HG03469 (cell line): Measurements from ENCODE around the gene UBE2G2.

ENCODE experiments used
- ATAC-seq: cut with Tn5 transposase; IDR thresholded peaks from one replicate; pipeline ENCODE4 v1.9.1; 2021; ENCODE audit warnings: mild to moderate bottlenecking, moderate library complexity, moderate number of reproducible peaks; ENCODE audit not compliant: unreplicated experiment

UBE2G2 gene

DNA sequence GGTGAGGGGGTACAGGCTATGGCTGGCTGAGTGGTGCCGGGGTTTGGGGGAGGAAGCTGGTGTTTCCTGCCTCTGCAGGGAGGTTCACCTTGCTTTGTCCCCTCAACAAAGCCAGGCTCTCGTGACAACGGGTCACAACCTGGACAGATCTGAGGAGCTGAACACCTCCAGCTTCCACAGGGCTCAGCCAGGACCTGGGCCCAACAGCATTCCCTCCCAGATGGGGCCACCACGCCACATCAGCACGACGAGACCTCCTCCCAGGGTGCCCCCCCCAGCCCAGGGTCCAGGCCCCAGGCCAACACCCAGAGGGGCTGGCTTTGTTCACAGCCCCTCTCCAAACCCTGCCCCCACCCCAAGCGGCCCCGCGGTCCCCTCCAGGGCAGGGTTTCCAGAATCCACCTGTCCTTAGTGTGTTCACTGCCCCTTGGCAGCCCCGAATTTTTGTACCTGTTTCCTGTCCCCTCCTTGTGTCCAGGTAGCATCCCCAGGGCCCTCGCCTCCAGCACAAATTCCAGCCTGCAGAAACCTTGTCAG is 34.7 kb downstream of the UBE2G2 start:
- no peak for ATAC-seq

DNA sequence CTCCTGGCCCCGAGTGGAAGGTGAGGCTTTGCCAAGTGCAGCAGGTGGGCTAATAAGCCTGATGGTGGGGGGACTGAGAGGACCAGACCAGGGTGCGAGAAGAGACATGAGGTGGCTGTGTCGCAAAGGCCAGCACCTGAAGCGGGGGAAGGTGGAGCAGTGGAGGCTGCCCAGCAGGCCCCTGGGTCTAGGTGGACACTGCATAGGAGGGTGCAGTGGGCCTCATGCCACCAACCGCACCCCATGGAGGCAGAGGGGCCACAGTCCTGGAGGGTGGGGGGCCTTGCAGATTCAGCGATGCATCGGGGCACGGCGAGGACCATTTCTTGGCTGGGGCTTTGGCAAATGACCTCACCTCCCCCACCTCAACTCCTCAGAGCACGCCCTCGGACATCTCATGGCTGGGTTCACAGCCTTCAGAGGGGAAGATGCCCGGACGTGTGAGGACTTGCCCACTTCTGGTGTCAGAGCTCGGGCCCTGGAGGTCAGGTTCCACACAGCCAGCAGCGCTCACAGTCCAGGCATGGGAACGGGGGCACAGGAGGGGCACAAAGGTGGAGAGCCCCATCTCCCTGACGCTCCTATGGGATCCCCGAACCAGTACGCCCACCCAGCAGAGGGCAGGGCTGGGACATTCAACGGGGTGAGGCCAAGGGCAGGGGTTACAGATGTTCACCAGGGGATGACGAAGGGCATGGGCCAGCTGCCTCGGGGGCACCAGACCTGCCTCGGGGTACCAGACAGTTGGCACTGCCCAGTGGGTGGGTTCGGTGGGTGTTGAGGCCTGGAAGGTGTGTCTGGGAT is 35.4 kb downstream of the UBE2G2 start:
- no peak for ATAC-seq

DNA sequence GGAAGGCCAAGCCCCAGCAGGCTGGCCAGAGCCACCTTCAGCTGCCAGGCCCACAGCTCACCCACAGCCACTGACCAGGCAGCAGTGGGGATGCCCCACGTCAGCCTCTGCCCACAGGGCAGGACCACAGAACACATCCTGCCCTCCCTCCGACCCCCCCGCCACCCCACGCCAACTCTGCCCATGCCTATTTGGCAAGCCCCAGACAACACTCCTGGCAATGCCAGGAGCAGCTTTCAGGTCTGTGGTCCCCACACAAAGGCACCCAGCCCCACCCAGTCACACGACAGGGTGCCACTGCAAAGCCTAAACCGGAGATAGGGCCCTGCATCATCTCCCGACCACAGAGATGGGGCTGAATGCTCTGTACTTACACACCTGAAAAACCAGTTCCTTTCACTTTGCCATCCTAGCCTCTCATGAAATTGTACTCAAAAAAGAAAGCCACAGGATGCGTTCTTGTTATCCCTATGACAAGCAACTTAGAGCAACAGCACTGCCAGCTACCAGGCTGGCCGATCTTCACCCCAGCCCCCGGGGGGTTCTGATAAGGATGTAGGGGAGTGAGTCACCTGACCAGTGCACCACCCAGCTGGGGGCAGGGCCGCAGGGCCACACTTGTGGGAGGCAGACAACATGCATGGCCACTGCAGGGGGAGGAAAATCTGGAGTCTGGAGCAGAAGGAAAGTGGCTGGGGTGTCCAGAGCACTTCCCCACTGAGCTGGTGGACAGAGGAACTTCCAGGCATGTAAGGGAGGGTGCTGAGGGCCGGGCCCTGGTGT is 36.2 kb downstream of the UBE2G2 start:
- no peak for ATAC-seq

DNA sequence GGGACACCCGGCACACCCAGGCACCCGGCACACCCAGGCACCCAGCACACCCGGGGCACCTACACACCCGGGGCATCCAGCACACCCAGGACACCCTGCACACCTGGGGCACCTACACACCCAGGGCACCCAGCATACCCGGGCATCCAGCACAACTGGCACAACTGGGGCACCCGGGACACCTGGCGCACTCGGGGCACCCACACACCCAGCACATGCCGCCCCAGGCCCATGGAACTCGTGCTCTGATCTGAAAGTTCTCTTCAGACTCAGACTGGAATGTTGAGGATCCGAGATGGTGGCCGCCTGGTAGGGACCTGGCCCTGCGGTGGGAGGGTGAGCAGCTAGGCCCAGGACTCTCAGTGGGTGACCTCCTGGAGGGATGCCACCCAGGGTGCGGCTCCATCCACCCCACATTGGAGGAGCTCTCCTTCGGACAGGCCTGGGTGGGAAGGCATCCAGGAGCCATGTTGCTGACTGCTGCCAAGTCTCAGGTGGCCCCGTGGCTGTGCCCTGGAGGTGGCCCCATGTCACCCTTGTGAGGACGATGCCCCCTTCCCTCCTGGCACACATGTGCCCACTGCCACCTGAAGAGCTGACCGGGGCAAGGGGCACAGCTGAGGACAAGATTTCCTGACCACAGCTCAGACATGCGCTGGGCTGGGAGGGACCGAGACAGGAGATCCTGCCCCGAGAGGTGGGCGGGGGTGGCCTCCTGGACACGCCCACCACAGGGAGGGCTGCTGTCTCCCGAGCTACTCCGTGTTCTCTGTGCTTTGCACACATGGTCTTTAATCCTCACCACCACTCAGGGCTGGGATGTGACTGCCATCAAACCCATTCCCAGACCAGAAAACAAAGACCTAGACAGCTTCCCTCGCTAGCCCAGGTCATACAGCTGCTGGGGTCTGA is 37.0 kb downstream of the UBE2G2 start:
- no peak for ATAC-seq

DNA sequence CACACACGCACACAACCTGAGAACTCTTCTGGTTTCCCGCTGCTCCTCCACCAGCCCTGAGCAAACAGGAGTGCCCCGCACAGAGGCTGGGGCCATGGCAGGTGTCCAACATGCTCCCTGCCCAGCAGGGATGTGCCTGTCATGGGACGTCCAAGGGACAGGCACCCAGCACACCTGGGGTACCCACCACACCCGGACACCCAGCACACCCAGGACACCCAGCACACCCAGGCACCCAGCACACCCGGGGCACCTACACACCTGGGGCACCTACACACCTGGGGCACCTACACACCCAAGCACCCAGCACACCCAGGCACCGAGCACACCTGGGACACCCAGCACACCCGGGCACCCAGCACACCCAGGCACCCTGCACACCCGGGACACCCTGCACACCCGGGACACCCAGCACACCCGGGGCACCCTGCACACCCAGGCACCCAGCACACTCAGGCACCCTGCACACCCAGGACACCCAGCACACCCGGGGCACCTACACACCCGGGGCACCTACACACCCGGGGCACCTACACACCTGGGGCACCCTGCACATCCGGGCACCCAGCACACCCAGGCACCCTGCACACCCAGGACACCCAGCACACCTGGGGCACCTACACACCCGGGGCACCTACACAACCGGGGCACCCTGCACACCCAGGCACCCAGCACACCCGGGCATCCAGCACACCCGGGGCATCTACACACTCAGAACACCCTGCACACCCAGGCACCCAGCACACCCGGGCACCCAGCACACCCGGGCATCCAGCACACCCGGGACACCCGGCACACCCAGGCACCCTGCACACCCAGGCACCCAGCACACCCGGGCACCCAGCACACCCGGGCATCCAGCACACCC is 37.9 kb downstream of the UBE2G2 start:
- no peak for ATAC-seq

DNA sequence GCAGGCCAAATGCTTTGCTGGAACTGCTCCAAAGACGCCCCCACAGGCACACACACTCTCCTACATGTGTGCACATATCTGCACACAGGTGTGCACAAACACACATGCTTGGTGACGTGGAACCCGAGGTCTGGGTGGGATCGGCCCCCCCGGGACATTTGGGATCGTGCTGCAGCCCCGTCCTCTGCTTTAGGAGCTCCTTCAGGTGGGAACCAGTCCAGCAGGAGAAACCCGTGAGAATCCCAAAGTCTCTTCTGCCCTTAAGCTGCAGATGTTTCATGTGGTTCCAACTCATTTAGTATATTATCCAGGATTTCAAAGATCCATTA is 38.6 kb downstream of the UBE2G2 start:
- ATAC-seq: no peak

DNA sequence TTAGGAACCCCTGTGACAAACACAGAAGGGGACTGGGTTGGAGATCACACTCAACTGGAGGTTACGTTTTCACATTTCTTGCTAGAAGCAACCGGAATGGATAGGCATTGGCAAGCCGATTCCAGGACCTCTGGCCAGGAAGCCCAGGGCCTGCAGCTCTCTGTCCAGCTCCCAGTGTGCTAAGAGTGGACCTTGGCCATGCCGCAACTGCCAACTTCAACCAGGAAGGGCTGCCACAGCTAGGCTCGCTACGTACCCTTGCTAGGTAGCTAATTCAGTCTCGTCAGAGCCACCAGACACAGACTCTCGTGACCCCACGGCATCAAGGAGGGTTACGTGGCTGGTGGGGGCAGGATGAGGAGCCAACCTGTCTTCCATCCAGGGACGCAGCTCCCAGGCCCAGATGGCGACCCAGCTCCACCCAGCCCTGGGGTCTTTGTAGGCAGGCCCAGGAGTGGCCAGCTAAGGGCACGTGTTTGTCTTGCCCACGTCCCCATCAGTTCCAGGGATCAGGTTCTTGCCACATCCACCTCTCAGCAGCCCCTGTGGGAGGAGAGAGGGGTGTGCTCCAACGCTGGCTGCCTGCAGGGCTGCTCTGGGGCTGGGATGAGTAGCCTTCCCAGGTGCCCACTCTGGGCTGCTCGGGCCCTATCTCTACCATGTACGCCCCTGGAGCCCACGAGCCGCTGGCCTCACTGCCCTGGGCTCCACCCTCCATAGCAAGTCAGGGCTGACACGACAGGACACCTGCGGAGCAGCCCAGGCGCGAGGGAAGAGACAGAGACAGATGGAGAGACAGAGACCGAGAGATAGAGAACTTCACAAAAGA is 39.2 kb downstream of the UBE2G2 start:
- ATAC-seq: no peak

DNA sequence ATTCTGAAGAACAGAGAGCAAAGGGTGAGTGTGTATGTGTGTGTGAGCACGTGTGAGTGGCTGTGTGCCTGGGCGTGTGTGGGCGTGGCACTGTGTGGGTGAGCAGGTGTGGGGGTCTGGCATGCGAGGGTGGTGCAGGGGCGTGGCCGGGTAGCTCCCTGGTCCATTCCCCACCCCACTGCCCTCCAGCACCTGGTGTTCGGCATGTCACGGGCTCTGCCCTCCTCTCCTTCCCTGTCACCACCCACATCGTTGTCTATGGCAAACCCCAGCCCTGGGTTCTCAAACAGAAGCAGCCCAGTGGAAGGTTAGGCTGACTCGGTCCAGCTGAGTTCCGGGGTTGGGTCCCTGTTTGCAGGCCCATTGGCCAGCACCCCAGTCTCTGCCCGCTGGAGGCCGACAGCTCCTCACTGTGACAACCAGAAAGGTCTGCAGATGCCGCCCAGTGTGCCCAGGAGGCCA is 39.8 kb downstream of the UBE2G2 start:
- no peak for ATAC-seq

DNA sequence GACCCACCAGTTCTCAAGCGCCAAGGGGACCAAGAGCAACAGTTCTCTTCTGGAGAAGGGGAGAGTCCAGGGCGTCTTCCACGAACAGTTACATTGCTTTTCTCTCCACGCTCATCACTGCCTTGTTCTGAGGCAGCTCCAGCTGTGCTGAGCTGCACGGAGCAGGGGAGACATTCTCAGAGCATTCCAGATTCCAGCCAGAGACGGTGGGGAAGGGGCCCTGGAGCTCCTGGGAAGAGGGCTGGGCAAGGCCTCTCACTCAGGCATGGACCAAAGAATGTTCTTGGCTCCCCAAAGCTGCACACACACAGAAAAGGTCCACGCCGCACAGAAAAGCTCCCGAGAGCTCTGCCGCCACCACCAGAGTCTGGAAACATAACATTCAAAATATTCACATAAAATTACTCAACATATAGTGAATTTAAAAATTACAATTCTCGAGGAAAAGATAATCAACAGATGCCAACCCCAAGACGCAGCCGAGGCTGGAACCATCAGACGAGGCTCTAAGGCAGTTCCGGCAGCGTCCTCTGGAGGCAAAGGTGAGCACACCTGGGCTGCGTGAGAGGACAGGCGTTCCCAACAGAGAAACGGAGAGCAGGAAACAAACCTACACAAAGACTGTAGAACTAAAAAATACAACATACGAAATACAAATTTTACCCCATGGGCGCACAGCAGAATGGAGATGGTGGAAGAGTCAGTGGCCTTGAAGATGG is 40.5 kb downstream of the UBE2G2 start:
- ATAC-seq: no peak

DNA sequence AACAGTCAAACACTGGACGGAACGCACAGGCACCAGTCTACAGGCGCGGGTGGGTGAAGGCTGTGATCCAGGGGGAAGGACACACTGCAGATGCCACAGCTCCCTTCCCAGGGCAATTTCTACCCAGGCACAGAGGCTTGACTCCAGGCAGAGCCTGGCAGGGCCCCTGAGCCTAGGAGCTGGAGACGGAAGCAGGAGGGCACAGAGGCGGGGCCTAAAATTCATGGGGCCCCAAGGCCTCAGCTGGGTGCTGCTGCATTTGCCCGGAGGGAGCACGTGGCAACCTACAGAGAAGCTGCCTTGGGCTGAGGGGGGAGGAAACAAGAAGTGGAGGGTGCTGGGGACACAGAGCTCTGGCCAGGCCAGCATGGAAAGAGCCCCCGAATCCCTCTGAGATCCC is 41.2 kb downstream of the UBE2G2 start:
- no peak for ATAC-seq

DNA sequence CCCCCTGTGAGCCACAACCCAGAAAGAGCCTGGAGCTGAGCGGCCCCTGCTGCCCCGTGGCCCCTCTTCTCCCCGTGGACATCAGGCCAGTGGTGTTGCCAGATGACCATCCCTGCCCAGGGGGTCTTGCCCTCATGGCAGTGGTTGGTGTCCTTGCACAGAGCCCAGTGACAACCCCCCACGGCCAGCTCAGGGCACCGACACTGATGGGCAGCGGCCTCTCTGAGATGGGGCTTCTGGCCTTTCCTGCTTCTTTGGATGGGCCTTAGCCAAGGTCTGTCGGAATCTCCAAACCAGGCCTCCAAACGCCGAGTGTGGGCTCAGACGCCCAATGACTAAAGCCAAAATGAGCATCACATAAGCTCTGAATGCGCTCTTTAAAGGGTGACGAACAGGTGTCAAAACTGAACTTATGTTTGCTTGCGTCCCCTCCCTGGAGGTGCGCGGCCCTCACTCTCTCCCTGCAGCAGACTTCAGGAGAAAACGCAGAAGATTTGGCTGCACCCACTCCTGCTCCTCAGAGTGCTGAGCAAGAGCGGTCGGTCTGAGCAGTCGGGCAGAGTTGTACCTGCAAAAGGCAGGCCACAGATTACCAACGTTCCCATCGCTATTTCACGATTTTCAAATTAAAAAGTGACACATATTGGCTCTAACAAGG is 41.9 kb downstream of the UBE2G2 start:
- no peak for ATAC-seq

DNA sequence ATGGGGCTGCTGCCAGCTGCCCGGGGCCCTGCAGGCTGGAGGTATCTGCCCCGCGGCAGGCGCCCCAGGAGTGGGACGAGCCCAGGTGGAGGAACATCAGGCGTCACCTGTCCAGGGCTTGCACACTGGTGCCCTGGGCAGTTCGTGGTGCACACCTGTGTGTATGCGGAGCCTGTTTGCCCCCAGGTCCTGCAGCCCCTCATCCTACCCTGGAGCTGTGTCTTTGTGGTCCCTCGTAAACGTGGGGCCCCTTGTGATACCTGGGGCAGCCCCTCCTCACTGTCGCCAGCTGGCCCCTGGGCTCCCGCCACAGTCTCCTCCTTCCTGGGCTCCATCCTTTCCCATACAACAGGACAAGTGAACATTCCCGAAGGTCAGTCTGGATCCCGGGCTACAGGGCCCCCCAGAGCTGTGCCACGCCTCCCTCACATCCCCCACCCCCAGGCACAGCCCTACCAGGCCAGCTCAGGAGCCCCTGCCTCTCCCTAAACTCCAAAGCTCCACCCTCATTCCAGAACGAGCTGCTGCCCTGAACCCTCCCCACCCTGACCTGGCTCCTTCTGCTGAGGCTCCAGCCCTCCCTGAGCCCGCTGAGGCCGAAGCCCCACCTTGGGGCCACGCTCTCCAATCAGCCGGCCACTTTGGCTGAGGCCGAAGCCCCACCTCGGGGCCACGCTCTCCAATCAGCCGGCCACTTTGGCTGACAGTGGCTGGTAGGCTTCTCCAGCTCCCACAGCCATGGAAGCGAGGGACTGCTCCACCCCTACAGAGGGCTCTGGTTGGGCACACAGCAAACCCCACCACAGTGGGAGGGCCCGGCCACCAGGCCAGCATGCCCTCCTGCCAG is 42.6 kb downstream of the UBE2G2 start:
- no peak for ATAC-seq

DNA sequence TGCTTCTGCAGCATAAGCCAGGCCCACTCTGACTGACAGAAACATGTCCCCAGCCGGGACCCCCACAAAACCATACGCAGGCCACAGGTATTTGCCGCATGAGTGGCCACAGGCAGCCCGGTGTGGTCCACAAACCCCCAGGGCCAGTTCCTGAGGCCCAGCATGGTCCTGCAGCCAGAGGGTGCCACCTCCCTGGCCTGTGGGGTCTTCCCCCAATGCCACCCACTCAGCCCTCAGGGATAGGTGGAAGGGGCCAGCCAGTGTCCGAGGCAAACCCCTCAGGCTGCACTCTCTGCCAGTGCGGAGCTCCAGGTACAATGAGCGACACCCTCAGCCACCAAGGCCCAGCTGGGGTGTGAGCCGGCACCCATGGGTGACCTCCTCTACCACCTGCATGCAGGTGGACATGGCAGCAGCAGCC is 43.5 kb downstream of the UBE2G2 start:
- ATAC-seq: no peak

DNA sequence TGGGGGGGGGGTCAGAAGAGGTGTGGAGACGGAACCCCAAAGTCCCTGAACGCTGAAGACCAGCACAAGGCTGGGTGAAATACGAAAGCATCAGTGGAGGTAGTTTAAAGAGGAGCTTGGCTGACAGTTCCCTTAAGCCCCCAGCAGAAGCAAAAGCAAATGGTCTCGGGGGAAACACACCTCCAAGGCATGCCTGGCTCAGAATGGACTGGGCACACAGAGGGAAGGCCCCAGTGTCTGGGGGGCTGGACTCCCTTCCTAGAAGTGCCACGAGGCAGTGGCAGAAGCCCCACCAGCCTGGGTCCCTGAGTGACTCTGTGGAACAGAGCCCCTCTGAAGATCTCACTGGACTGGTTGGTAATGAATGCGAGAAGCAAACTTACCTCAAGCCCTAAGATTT is 43.9 kb downstream of the UBE2G2 start:
- no peak for ATAC-seq

DNA sequence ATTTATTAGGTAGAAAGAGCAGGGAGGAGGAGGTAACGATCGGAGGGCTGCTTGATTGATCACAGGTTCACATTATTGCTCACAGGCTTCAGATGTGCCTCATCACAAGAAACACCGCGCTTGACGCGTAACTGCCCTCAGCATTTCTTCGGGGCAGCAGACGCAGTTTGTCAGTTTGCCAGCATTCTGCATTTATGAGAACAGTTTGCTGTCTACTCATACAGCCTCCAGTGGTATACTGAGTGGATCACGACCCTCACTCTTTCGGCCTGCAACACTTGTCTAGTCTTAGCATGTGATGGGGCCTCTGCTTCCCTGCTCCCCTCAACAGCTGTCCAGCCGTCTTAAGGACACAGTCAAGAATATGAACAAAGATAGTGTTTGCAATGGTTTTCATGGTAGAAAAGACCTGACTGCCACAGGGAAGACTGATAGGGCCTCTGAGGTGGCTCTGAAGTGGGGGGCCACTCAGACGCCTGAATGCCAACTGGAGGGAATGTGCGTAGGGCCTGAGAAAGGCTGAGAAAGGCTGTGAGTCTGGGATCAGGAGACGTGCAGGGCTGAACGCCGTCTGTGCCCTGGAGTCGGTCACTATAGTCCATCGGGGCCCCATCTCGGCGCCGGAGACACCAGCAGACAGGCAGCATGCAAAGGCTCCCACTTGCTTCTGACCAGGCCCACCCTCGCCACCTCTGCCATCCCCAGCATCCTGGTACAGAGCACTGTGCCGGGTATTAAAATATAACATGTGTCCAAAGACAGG is 45.0 kb downstream of the UBE2G2 start:
- no peak for ATAC-seq

DNA sequence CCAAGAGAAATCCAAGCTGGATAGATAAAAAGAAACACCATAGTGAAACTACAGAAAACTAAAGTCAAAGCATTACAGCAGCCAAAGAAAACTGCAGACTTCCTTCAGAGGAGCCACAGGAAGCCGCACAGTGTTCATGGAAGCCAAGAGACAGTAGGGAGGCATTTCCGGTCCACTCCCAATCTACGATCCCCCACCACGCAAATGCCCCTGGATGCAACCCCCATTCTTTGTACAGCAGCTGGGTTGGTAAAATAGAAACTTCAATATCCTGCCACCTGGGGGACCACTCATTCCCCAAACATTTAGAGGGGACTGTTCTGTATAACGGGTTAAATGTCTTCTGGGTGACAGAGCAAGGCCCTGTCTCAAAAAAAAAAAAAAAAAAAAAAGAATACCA is 46.4 kb downstream of the UBE2G2 start:
- ATAC-seq: no peak
